Hippocampal formation (tissue), 2 donors: ENCODE data around the gene PPM1N.

ENCODE experiments used
- DNase-seq, 2 donors: peaks; one replicate each; lab custom pipeline; 2025; lab: John Stamatoyannopoulos, UW

The PPM1N gene

GRCh38 chr19:45492137-45492626, 6.1 kb upstream of the PPM1N start:
- no peak for DNase-seq

GRCh38 chr19:45492627-45493470, 5.4 kb upstream of the PPM1N start:
- peak in 1 of 2 donors; percentile 13 for DNase-seq

- DNase-seq: no peak
Observed at GRCh38 chr19:45494261-45494916, 3.9 kb upstream of the PPM1N start.

GRCh38 chr19:45495178-45495577, 3.1 kb upstream of the PPM1N start:
- DNase-seq: no peak

GRCh38 chr19:45496349-45496953, 1.8 kb upstream of the PPM1N start:
- DNase-seq: no peak

- DNase-seq: no peak
Observed at GRCh38 chr19:45497791-45498190, 452 bp upstream of the PPM1N start.

GRCh38 chr19:45499196-45500180, 1.2 kb downstream of the PPM1N start:
- no peak for DNase-seq

GRCh38 chr19:45500918-45501729, 2.9 kb downstream of the PPM1N start:
- no peak for DNase-seq

GRCh38 chr19:45501730-45502014, 3.4 kb downstream of the PPM1N start:
- no peak for DNase-seq

- DNase-seq: no peak
Observed at GRCh38 chr19:45502111-45502510, 3.9 kb downstream of the PPM1N start.

- no peak for DNase-seq
Observed at GRCh38 chr19:45503909-45504308, 5.7 kb downstream of the PPM1N start.

- no peak for DNase-seq
Observed at GRCh38 chr19:45505151-45505995, 7.1 kb downstream of the PPM1N start.

GRCh38 chr19:45505996-45506245, 7.7 kb downstream of the PPM1N start:
- DNase-seq: no peak

- DNase-seq: peak; percentile 81 to 88
Observed at GRCh38 chr19:45506246-45506988, 8.2 kb downstream of the PPM1N start.

GRCh38 chr19:45506989-45507871, 9.0 kb downstream of the PPM1N start, which contains the start of gene VASP:
Gene VASP, plus strand, starts transcription at chr19:45507479. Its CDS starts 293 bp downstream, at chr19:45507772.
- peak; percentile 69 to 73 for DNase-seq

GRCh38 chr19:45507872-45508416, 9.7 kb downstream of the PPM1N start:
- DNase-seq: no peak

GRCh38 chr19:45508417-45508860, 10.2 kb downstream of the PPM1N start:
- no peak for DNase-seq
